ENCODE measurements around the gene FA2H. TPM values are rescaled to one million over a fixed set of nuclear protein-coding genes. Genes with fewer than 3 reads are reported as not detected.
A peak's percentile ranks its signal among the peaks of the same experiment; 100 is the strongest.
"Not testable (repeated sequence)": the region's sequence is repeated elsewhere in the genome, so short reads cannot be mapped to it uniquely, and the experiment has no call there.

The FA2H gene, protein sequence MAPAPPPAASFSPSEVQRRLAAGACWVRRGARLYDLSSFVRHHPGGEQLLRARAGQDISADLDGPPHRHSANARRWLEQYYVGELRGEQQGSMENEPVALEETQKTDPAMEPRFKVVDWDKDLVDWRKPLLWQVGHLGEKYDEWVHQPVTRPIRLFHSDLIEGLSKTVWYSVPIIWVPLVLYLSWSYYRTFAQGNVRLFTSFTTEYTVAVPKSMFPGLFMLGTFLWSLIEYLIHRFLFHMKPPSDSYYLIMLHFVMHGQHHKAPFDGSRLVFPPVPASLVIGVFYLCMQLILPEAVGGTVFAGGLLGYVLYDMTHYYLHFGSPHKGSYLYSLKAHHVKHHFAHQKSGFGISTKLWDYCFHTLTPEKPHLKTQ
- total RNA-seq, result under 1 TPM in 1 of 2 donors, not detected in 1; 0.19 TPM

DNA sequence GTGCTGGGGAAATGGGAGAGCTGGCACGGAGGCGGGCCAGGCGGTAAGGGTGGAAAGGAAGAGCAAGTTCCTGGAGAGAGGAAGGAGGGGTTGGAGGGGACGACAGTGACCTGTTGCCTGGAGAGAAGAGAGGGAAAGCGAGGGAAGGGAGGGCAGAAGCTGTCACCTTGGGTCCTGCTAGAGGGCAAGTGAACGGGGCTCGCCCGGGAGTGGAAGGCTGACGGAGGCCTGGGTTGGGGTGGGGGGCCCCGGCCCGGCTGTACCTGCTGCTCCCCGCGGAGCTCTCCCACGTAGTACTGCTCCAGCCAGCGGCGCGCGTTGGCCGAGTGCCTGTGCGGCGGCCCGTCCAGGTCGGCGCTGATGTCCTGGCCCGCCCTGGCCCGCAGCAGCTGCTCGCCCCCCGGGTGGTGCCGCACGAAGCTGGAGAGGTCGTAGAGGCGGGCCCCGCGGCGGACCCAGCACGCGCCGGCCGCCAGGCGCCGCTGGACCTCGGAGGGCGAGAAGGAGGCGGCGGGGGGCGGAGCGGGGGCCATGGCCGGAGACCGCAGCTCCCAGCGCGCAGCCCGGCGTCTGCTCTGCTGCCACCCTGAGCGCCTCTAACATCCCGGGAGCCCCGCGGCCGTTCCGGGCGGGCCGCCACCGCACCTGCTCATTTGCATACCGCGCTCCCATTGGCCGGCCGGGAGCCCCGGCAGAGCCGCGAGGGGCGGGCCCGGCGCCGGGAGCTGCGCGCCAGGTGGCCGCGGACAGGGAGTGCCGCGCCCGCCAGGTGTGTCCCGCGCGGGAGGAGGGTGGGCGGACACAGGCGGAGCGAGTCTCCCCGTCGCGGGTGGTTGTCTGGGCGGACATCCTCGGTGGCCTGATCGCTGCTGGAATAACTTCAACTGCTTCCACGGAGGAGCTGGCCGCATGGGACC lies at the start of gene FA2H:
TSS of gene FA2H (minus strand) at position 598 of the 917 bp plus-strand sequence. CDS start at position 533, 65 bp downstream.
- peaks cover 23% of the 10 kb centered on the region for H3K27me3 Mint-ChIP-seq
- peak; percentile 99 for ATAC-seq (replicated peaks)
- no peaks in the 10 kb centered on the region for H3K9me3 Mint-ChIP-seq
- no peak within 1 kb of the TSS for H3K27ac Mint-ChIP-seq
- H3K4me3 Mint-ChIP-seq, result peak within 1 kb of the TSS; percentile 64
- H3K36me3 Mint-ChIP-seq (ENCODE audit: low read depth), result no peaks in the 10 kb centered on the region
- H3K4me1 Mint-ChIP-seq, result peaks cover 5% of the 10 kb centered on the region

DNA sequence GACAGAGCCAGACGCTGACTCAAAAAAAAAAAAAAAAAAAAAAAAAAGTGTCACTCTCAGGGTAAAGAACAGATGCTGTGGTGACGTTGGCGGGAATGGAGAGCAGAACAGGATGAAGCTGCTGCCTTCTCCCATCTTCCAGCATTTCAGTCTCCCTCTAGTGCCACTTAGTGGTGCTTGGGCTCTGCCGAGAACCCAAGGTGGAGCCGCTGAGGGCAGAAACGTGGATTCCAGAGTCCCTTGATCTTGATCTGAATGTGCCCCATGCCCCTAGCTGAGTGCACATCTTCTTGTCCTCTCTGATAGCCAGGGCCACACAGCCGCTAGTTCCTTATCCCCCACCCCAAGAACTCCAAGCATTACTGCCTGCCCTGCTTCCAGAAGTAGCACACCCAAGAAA lies 43.2 kb upstream of the FA2H start:
- H3K27ac Mint-ChIP-seq, result no peak overlapping the region
- no peak for ATAC-seq (replicated peaks)
- H3K36me3 Mint-ChIP-seq (ENCODE audit: low read depth), result no peaks in the 10 kb centered on the region
- no peaks in the 10 kb centered on the region for H3K9me3 Mint-ChIP-seq
- no peaks in the 10 kb centered on the region for H3K4me1 Mint-ChIP-seq
- H3K27me3 Mint-ChIP-seq, result no peaks in the 10 kb centered on the region
- H3K4me3 Mint-ChIP-seq, result no peak overlapping the region

DNA sequence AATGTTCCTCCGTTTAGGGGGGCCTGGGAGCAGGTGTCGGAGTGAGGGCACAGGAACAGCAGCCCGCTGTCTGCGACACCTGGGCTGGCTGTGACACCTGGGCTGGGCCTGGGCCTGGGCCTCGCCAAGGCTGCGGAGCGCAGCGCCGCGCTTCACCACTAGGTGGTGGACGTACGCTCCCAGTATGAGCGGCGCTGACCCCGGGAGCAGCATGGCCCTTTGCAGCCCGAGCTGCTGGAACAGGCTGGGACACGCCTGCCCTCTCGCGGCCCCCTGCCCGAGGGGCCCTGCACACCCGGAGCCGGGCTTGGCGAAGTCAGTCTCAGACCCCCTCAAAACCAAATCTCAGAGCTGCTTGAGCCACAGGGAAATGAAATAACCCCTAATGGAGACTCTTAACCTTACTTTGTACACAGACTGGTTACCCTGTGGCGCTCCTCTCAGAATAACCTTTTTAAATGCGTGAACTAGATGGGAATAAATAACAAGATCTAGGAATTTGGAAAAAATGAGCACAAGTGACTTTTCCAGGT lies 38.6 kb upstream of the FA2H start:
- Mint-ChIP-seq H3K27ac (no peak overlapping the region), H3K9me3 (no peaks in the 10 kb centered on the region), H3K36me3 (ENCODE audit: low read depth) (no peaks in the 10 kb centered on the region), H3K4me1 (no peaks in the 10 kb centered on the region), H3K27me3 (no peaks in the 10 kb centered on the region), H3K4me3 (no peak overlapping the region)
- ATAC-seq (replicated peaks), result peak; percentile 100

DNA sequence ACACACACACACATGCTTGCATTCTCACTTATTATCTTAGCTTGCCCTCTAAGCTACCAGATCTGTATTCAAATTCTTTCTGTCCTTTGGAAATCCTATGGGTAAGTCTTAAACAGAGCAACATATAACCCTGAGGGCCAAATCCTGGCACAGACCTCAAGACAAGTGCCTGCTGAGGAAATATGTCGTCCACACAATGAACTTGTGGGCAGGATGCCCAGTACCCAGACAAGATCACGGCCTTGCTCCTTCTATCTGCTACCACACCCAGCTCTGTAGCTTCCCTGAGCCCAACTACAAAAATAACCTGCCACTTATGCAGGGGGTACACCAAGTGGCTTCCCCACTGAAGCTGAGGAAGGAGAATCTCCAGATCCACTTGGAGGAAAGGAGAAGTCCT lies 37.3 kb upstream of the FA2H start:
- Mint-ChIP-seq H3K36me3 (ENCODE audit: low read depth) (no peaks in the 10 kb centered on the region), H3K27ac (no peak overlapping the region), H3K4me3 (no peak overlapping the region), H3K27me3 (no peaks in the 10 kb centered on the region), H3K4me1 (no peaks in the 10 kb centered on the region), H3K9me3 (no peaks in the 10 kb centered on the region)
- ATAC-seq (replicated peaks), result no peak

DNA sequence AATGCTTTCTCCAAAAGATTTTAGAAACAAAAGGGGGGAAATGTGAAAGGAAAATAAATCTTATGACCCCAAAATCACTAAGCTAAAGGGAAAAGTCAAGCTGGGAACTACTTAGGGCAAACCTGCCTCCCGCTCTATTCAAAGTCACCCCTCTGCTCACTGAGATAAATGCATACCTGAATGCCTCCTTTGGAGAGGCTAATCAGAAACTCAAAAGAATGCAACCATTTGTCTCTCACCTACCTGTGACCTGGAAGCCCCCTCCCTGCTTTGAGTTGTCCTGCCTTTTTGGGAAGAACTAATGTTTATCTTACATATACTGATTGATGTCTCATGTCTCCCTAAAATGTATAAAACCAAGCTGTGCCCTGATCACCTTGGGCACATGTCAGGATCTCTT lies 36.6 kb upstream of the FA2H start:
- not testable (repeated sequence) for ATAC-seq (replicated peaks); H3K36me3 Mint-ChIP-seq (ENCODE audit: low read depth)

DNA sequence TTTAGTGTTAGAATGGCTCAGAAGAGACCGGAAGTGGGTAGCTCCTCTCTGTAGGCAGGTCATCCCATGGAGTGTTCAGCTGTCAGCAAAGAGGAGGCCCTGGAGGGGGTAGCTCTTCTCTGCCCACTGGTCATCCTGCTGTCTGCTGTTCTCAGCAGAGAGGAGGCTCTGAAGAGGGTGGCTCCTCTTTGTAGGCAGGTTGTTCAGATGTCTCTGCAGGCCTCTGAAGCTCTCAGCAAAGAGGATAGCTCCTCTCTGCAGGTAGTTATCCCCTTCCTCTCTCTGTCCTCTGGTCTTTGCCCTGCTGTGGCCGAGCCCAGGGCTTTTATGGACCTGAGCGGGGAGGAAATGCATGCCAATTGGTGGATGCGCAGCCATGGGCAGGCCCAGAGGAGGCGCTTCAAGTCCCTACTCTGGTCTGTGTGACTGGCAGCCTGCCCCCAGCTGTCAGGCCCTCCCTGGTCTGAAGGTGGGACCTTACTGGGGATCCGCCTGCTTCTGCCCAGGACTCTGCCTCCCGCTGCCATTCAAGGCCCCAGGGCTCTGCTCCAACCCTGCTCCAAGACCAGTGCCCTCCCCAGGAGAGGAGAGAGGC lies 32.5 kb upstream of the FA2H start:
- Mint-ChIP-seq H3K36me3 (ENCODE audit: low read depth) (no peaks in the 10 kb centered on the region), H3K27me3 (peaks cover 6% of the 10 kb centered on the region), H3K27ac (no peak overlapping the region), H3K4me1 (no peaks in the 10 kb centered on the region), H3K9me3 (no peaks in the 10 kb centered on the region), H3K4me3 (no peak overlapping the region)
- no peak for ATAC-seq (replicated peaks)

More for the DNA sequence above, 36.6 kb upstream of the FA2H start:
- H3K27me3 Mint-ChIP-seq, H3K9me3 Mint-ChIP-seq, H3K4me3 Mint-ChIP-seq, H3K27ac Mint-ChIP-seq, H3K4me1 Mint-ChIP-seq: not testable (repeated sequence)

DNA sequence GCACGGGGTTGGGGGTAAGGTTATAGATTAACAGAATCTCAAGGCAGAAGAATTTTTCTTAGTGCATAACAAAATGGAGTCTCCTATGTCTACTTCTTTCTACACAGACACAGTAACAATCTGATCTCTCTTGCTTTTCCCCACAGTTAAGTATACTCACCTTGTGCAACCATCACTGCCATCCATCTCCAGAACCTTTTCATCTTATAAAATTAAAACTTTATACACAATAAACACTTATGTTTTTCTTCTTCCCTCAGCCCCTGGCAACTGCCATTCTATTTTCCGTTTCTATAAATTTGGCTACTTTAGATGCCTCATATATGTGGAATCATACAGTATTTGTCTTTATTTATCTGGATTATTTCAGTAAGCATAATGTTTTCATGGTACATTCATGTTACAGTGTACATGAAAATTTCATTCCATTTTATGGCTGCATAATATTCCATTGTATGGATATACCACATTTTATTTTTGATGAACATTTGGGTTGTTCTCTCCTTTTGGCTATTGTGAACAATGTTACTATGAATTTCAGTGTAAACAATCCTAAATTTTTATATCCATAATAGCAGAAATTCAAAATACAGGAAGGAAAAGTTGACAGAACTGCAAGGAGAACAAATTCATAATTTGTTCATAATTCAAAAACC lies 25.7 kb upstream of the FA2H start:
- Mint-ChIP-seq H3K4me3 (no peak overlapping the region), H3K36me3 (ENCODE audit: low read depth) (no peaks in the 10 kb centered on the region), H3K27me3 (peaks cover 28% of the 10 kb centered on the region), H3K4me1 (no peaks in the 10 kb centered on the region), H3K27ac (no peak overlapping the region), H3K9me3 (peaks cover 4% of the 10 kb centered on the region)
- ATAC-seq (replicated peaks), result no peak

DNA sequence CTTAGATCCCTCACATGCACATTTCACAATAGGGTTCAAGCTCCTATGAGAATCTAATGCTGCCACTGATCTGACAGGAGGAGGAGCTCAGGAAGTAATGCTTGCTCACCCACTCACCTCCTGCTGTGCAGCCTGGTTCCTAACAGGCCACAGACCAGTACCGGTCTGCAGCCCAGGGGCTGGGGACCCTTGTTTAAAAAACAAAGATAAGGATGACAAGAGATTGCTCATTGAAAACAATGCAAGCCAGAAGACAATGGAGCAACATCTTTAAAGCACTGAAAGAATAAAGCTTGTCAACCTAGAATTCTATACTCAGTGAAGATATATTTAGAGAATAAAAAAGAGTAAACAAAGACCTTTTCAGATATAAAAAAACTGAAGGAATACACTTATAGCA lies 22.8 kb upstream of the FA2H start:
- Mint-ChIP-seq H3K9me3 (peaks cover 4% of the 10 kb centered on the region), H3K27me3 (peaks cover 37% of the 10 kb centered on the region), H3K27ac (no peak overlapping the region), H3K4me3 (no peak overlapping the region), H3K36me3 (ENCODE audit: low read depth) (no peaks in the 10 kb centered on the region), H3K4me1 (no peaks in the 10 kb centered on the region)
- no peak for ATAC-seq (replicated peaks)

DNA sequence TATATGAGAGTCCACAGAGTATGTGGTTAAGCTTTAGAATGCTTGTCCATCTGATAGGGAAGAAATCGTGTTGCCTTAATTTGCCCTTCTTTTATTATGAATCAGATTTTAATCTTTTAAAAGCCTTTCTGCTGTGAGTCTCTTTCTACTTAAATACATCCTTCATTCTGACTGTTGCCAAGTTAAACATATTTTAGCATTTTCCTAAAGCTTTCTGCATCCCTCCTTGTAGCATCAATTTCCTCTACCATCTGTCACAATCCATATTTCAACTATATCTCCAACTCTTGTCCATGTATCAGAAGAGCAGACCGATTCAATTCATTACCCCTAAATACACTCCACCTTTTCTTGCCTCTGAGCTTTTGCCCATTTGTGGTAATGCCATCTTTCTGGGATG lies 20.5 kb upstream of the FA2H start:
- H3K27me3 Mint-ChIP-seq, result peaks cover 28% of the 10 kb centered on the region
- H3K4me3 Mint-ChIP-seq, result no peak overlapping the region
- no peaks in the 10 kb centered on the region for H3K36me3 Mint-ChIP-seq (ENCODE audit: low read depth)
- no peak for ATAC-seq (replicated peaks)
- H3K9me3 Mint-ChIP-seq, result peaks cover 4% of the 10 kb centered on the region
- no peaks in the 10 kb centered on the region for H3K4me1 Mint-ChIP-seq
- no peak overlapping the region for H3K27ac Mint-ChIP-seq

DNA sequence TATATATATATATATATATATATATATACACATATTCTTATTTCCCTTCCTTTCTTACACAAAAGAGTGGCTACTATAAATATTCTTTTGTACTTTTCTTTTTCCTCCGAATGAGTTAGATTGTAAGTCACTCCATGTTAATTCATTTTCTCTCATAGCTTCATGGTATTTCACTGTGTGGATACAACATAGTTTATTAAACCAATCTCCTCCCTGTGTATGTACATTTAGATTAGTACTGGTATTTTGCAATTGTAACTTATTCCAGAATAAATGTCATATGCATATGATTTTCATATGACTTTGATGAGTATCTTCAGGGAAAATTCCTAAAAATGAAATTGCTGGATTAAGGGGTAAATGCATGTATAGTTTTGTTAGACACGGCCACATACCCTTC lies 20.0 kb upstream of the FA2H start:
- Mint-ChIP-seq H3K36me3 (ENCODE audit: low read depth) (no peaks in the 10 kb centered on the region), H3K9me3 (peaks cover 4% of the 10 kb centered on the region), H3K27me3 (peaks cover 28% of the 10 kb centered on the region), H3K4me1 (no peaks in the 10 kb centered on the region), H3K4me3 (no peak overlapping the region), H3K27ac (no peak overlapping the region)
- no peak for ATAC-seq (replicated peaks)

DNA sequence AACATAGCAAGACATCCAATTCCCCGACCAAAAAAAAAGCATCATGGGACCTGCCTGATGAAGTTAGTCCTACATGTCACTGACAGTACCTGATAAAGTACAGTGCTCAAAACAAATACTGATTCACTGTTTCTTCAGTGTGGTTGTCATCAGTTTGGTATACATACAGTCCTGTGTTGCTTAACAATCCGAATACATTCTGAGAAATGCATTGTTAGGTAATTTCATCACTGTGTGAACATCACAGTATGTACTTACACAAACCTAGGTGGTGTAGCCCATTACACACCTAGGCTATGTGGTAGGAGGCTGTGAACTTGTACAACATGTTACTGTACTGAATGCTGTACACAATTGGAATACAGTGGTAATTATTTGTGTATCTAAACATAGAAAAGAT lies 19.0 kb upstream of the FA2H start:
- H3K36me3 Mint-ChIP-seq (ENCODE audit: low read depth), result no peaks in the 10 kb centered on the region
- no peak overlapping the region for H3K4me3 Mint-ChIP-seq
- H3K4me1 Mint-ChIP-seq, result no peaks in the 10 kb centered on the region
- H3K27ac Mint-ChIP-seq, result no peak overlapping the region
- peaks cover 28% of the 10 kb centered on the region for H3K27me3 Mint-ChIP-seq
- ATAC-seq (replicated peaks), result no peak
- peaks cover 4% of the 10 kb centered on the region for H3K9me3 Mint-ChIP-seq

DNA sequence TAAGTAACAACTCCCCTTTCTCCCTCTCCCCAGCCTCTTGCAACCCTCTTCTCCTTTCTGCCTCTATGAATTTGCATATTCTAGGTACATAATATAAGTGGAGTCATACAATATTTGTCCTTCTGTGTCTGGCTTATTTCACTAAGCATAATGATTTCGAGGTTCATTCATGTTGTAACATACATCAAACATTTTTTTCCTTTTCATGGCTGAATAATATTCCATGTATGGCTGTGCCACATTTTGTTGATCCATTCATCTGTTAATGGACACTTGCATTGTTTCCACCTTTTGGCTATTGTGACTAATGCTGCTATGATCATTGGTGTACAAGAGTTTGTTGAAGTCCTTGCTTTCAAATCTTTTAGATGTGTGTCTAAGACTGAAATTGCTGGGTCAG lies 17.6 kb upstream of the FA2H start:
- Mint-ChIP-seq H3K4me3 (no peak overlapping the region), H3K36me3 (ENCODE audit: low read depth) (no peaks in the 10 kb centered on the region), H3K27ac (no peak overlapping the region), H3K9me3 (peaks cover 4% of the 10 kb centered on the region), H3K27me3 (peaks cover 25% of the 10 kb centered on the region), H3K4me1 (no peaks in the 10 kb centered on the region)
- no peak for ATAC-seq (replicated peaks)

DNA sequence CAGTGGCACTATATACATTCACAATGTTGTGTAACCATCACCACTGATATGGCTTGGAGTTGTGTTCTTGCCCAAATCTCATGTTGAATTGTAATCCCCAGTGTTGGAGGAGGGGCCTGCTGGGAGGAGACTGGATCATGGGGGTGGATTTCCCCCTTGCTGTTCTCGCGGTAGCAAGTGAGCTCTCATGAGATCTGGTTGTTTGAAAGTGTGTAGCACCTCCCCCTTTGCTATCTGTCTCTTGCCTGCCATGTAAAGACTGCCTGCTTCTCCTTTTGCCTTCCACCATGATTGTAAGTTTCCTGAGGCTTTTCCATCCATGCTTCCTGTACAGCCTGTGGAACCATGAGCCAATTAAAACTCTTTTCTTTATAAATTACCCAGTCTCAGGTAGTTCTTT lies 17.1 kb upstream of the FA2H start:
- not testable (repeated sequence) for ATAC-seq (replicated peaks); H3K4me1 Mint-ChIP-seq; H3K36me3 Mint-ChIP-seq (ENCODE audit: low read depth); H3K4me3 Mint-ChIP-seq; H3K9me3 Mint-ChIP-seq; H3K27ac Mint-ChIP-seq
- H3K27me3 Mint-ChIP-seq, result peaks cover 23% of the 10 kb centered on the region

DNA sequence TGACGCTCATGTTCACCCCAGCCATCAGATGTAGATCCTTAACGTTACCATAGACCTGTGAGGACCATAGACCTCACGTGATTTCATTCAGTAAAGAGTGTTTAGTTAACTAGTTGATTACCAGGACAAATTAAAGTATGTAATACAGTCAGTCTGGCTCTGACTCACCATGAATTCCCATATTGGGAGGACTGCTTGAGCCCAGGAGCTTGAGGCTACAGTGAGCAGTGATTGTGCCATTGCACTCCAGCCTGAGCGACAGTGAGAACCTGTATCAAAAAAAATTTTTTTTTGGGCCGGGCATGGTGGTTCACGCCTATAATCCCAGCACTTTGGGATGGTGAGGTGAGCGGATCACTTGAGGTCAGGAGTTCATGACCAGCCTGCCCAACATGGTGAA lies 13.5 kb upstream of the FA2H start:
- Mint-ChIP-seq H3K4me1 (no peaks in the 10 kb centered on the region), H3K27ac (no peak overlapping the region), H3K4me3 (no peak overlapping the region), H3K36me3 (ENCODE audit: low read depth) (no peaks in the 10 kb centered on the region), H3K9me3 (peaks cover 4% of the 10 kb centered on the region), H3K27me3 (no peaks in the 10 kb centered on the region)
- no peak for ATAC-seq (replicated peaks)

Measured in activated T-helper 17 cell treated with anti-CD3 and anti-CD28 coated beads, Interleukin-2, amount 50 U/mL, for 72 hours (primary cell).